Measurements from ENCODE around the gene TRIM14. TPM values are rescaled to one million over a fixed set of nuclear protein-coding genes. Genes with fewer than 3 reads are reported as not detected.

Gene TRIM14
- total RNA-seq, 2 experiments from 2014 or later = 23.5 to 23.6 TPM

DNA sequence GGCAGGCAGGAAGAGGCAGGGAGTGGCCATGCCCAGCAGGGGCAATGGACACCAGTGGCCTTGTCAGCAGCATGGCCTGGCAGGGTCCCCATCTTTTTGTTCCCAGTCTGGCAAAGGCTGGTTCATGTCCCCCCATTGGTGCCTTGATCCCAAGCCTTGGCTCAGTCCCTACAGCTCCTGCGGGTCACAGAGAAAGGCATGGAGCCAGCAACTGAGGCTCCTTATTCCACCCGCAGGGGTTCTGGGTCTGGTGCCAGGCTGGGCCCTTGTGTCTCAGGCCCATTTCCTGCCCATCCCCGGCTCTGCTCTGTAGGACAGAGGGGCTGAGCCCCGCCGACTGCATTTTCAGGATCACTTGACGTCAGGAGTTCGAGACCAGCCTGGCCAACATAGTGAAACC is 14.0 kb downstream of the TRIM14 start:
- Histone ChIP-seq H3K9me3 (ENCODE audit: control insufficient read depth in 1 of 2, insufficient read depth in 1 of 2, low read length in 2 of 2) (peaks cover 0 to 4% of the 10 kb centered on the region in 2 experiments), H3K4me3 (ENCODE audit: low read length) (no peak overlapping the region), H3K36me3 (ENCODE audit: insufficient read depth, low read length) (peaks cover 30% of the 10 kb centered on the region), H3K4me1 (ENCODE audit: insufficient read depth, low read length) (peaks cover 94% of the 10 kb centered on the region), H3K27ac (ENCODE audit: low read depth in 1 of 2, low read length in 2 of 2) (peak overlapping the region; percentile 51 to 53), H3K27me3 (ENCODE audit: control insufficient read depth in 1 of 2, insufficient read depth in 2 of 2, low read length in 2 of 2) (no peaks in the 10 kb centered on the region)
- H3K27me3 Mint-ChIP-seq = no peaks in the 10 kb centered on the region
- H3K27ac Mint-ChIP-seq = peak overlapping the region; percentile 91
- DNase-seq = no peak
- H3K4me1 Mint-ChIP-seq (ENCODE audit: low read depth) = peaks cover 93% of the 10 kb centered on the region
- TF ChIP-seq CTCF (IDR thresholded peaks at IDR 0.05) = no peak
- H3K4me3 Mint-ChIP-seq = no peak overlapping the region
- ChIA-PET POLR2A (interaction anchor here (1.1 to 3.6 kb wide), 8 partner anchors 8 to 184 kb away, joined by 3 to 24 read pairs (median 4); partner anchors contain the start of genes TBC1D2 and TRIM14), CTCF (interaction anchor here (1.0 kb wide), 1 partner anchor 122 kb away, joined by 5 read pairs; the partner anchor contains the start of gene ANP32B)
- no peaks in the 10 kb centered on the region for H3K9me3 Mint-ChIP-seq
- peaks cover 65% of the 10 kb centered on the region for H3K36me3 Mint-ChIP-seq (ENCODE audit: low read depth)
- intact Hi-C loops (cut with DNase I, micrococcal nuclease) = loop anchor here in 1 of 2 experiments (10.0 kb wide), 2 partner anchors 120 to 150 kb away; partner anchors contain the start of genes ANP32B and TBC1D2
- ATAC-seq (ENCODE audit: poor library complexity) = no peak

DNA sequence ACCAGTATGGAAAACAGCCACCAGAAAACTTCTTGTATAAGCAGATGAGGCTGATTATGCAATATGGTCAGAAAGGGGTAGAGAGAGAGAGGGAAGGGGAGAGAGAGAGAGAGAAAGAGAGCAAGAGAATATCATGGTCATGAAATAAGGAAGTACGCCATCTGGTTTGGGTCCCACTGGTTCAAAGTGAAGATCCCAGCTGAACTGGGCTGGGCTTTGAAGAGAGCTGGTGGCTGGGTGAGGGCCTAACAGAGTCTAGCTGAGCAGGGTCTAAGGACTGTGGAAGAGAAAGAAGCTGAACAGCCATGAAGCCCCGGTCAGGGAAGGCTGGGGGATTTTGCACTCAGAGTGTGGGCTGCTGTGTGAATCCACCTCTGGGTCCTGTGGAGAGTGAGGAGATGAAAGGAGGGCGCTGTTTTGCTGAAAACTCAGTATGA is 14.6 kb downstream of the TRIM14 start:
- H3K4me3 ChIP-seq (ENCODE audit: low read length) = no peak overlapping the region
- POLR2A ChIA-PET = interaction anchor here (0.7 to 3.6 kb wide), 6 partner anchors 10 to 183 kb away, joined by 3 to 24 read pairs (median 6); partner anchors contain the start of genes TBC1D2 and TRIM14
- peaks cover 64% of the 10 kb centered on the region for H3K36me3 Mint-ChIP-seq (ENCODE audit: low read depth)

DNA sequence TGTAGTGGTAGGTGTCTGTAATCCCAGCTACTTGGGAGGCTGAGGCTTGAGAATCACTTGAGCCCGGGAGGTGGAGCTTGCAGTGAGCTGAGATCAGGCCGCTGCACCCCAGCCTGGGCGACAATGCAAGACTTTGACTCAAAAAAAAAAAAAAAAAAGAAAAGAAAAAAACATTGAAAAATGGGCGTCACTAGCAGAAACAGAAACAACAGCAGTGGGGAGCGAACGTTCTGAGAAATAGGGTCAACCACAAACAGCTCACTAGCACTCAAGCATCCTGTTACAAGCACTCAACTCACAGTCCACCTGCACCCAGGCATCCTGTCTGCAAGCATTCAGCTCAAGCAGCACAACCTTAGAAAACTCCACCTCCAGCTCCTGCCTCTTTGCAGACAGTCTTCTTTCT is 17.2 kb downstream of the TRIM14 start:
- H3K27ac ChIP-seq (ENCODE audit: low read depth in 1 of 2, low read length in 2 of 2) = peak overlapping the region; percentile 74 to 79
- peak; percentile 94 for ATAC-seq (ENCODE audit: poor library complexity)
- Mint-ChIP-seq H3K9me3 (no peaks in the 10 kb centered on the region), H3K36me3 (ENCODE audit: low read depth) (peaks cover 53% of the 10 kb centered on the region), H3K27me3 (no peaks in the 10 kb centered on the region), H3K27ac (peak overlapping the region; percentile 91), H3K4me3 (peak overlapping the region; percentile 71), H3K4me1 (ENCODE audit: low read depth) (peaks cover 84% of the 10 kb centered on the region)
- ChIA-PET POLR2A (interaction anchor here (0.7 to 6.4 kb wide), 27 partner anchors 8 to 910 kb away, joined by 3 to 138 read pairs (median 5); partner anchors contain the start of genes ANP32B, CORO2A, NANS and NCBP1), CTCF (interaction anchor here (0.7 to 3.4 kb wide), 9 partner anchors 8 to 178 kb away, joined by 3 to 26 read pairs (median 4); partner anchors contain the start of genes CORO2A and TRIM14)
- peaks cover 95% of the 10 kb centered on the region for H3K4me1 ChIP-seq (ENCODE audit: insufficient read depth, low read length)
- peaks cover 0 to 4% of the 10 kb centered on the region in 2 experiments for H3K9me3 ChIP-seq (ENCODE audit: control insufficient read depth in 1 of 2, insufficient read depth in 1 of 2, low read length in 2 of 2)
- peaks cover 43% of the 10 kb centered on the region for H3K36me3 ChIP-seq (ENCODE audit: insufficient read depth, low read length)
- intact Hi-C loops (cut with DNase I, micrococcal nuclease) = loop anchor here (1.0 to 10.0 kb wide), 8 partner anchors 16 to 180 kb away; partner anchors contain the start of genes NANS (in 2 of the 2), ANP32B (in 1 of the 2), TBC1D2 (in 1 of the 2) and TRMO (in 1 of the 2)
- peak; percentile 63 to 96 (median 80) for DNase-seq
- H3K4me3 ChIP-seq (ENCODE audit: low read length) = peak overlapping the region; percentile 34
- no peaks in the 10 kb centered on the region for H3K27me3 ChIP-seq (ENCODE audit: control insufficient read depth in 1 of 2, insufficient read depth in 2 of 2, low read length in 2 of 2)
- TF ChIP-seq CTCF (IDR thresholded peaks at IDR 0.05) = no peak

More for the DNA sequence above, 14.6 kb downstream of the TRIM14 start:
- no peak for TF ChIP-seq CTCF (IDR thresholded peaks at IDR 0.05)
- Histone ChIP-seq H3K4me1 (ENCODE audit: insufficient read depth, low read length) (peaks cover 95% of the 10 kb centered on the region), H3K27ac (ENCODE audit: low read depth in 1 of 2, low read length in 2 of 2) (peak overlapping the region; percentile 51 to 53), H3K27me3 (ENCODE audit: control insufficient read depth in 1 of 2, insufficient read depth in 2 of 2, low read length in 2 of 2) (no peaks in the 10 kb centered on the region), H3K36me3 (ENCODE audit: insufficient read depth, low read length) (peaks cover 30% of the 10 kb centered on the region), H3K9me3 (ENCODE audit: control insufficient read depth in 1 of 2, insufficient read depth in 1 of 2, low read length in 2 of 2) (peaks cover 0 to 4% of the 10 kb centered on the region in 2 experiments)
- intact Hi-C loops (cut with DNase I, micrococcal nuclease) = loop anchor here in 1 of 2 experiments (5.0 to 10.0 kb wide), 4 partner anchors 47 to 182 kb away; partner anchors contain the start of genes ANP32B, NANS, TBC1D2 and TRMO
- no peaks in the 10 kb centered on the region for H3K27me3 Mint-ChIP-seq
- peak overlapping the region; percentile 52 for H3K4me3 Mint-ChIP-seq
- peaks cover 93% of the 10 kb centered on the region for H3K4me1 Mint-ChIP-seq (ENCODE audit: low read depth)
- DNase-seq = peak in 3 of 14 experiments; percentile 19 to 34 (median 32)
- ATAC-seq (ENCODE audit: poor library complexity) = no peak
- peak overlapping the region; percentile 91 for H3K27ac Mint-ChIP-seq
- CTCF ChIA-PET = interaction anchor here (1.0 to 3.4 kb wide), 3 partner anchors 14 to 121 kb away, joined by 3 to 26 read pairs (median 5); partner anchors contain the start of genes ANP32B and TRIM14
- no peaks in the 10 kb centered on the region for H3K9me3 Mint-ChIP-seq

Measured in CD4-positive, alpha-beta T cell (primary cell).